Brain pericyte (primary cell): ENCODE measurements around the gene OR52I1.
A peak's percentile ranks its signal among the peaks of the same experiment; 100 is the strongest.

ENCODE experiments used
- DNase-seq: peaks from one replicate; pipeline ENCODE4 v3.0.0-alpha.2; 2012; ENCODE audit warnings: low read depth, low spot score

Gene OR52I1

GRCh38 chr11:4593739-4594138 is at the start of gene OR52I1:
TSS of gene OR52I1 (plus strand) at chr11:4594039. CDS start at chr11:4594039, 0 bp downstream.
- DNase-seq: no peak

- DNase-seq: no peak
These were observed 48.9 kb upstream of the OR52I1 start, which contains the start of gene OR52M1 for GRCh38 chr11:4544891-4545290. TSS of gene OR52M1 (plus strand) at chr11:4545191. CDS start at chr11:4545191, 0 bp downstream.

- no peak for DNase-seq
These were observed 47.0 kb upstream of the OR52I1 start for GRCh38 chr11:4546878-4547277.

GRCh38 chr11:4547416-4547815 is 46.4 kb upstream of the OR52I1 start:
- DNase-seq: no peak

GRCh38 chr11:4551346-4551979 is 42.4 kb upstream of the OR52I1 start:
- no peak for DNase-seq

GRCh38 chr11:4559527-4560440 is 34.1 kb upstream of the OR52I1 start:
- no peak for DNase-seq

GRCh38 chr11:4560467-4560866 is 33.4 kb upstream of the OR52I1 start:
- DNase-seq: no peak

GRCh38 chr11:4565371-4565770 is 28.5 kb upstream of the OR52I1 start:
- no peak for DNase-seq

- DNase-seq: no peak
These were observed 24.8 kb upstream of the OR52I1 start for GRCh38 chr11:4569075-4569474.

- no peak for DNase-seq
These were observed 17.0 kb upstream of the OR52I1 start for GRCh38 chr11:4576880-4577279.

GRCh38 chr11:4577761-4578160 is 16.1 kb upstream of the OR52I1 start:
- DNase-seq: no peak

GRCh38 chr11:4578624-4579023 is 15.2 kb upstream of the OR52I1 start:
- no peak for DNase-seq

GRCh38 chr11:4580124-4580523 is 13.7 kb upstream of the OR52I1 start:
- no peak for DNase-seq

GRCh38 chr11:4581443-4581842 is 12.4 kb upstream of the OR52I1 start, which contains the start of gene OR52I2:
TSS of gene OR52I2 (plus strand) at chr11:4581743.
- no peak for DNase-seq

- DNase-seq: no peak
These were observed 4.8 kb upstream of the OR52I1 start for GRCh38 chr11:4589017-4589416.

- no peak for DNase-seq
These were observed 11.2 kb downstream of the OR52I1 start for GRCh38 chr11:4605057-4605456.

- no peak for DNase-seq
These were observed 12.6 kb downstream of the OR52I1 start for GRCh38 chr11:4606231-4607015.

- no peak for DNase-seq
These were observed 13.3 kb downstream of the OR52I1 start for GRCh38 chr11:4607096-4607495.

- DNase-seq: peak; percentile 85
These were observed 14.2 kb downstream of the OR52I1 start, which contains the start of gene TRIM68 for GRCh38 chr11:4607781-4608666. TSS of gene TRIM68 (minus strand) at chr11:4608231. CDS start at chr11:4605504, 2,727 bp downstream.

- DNase-seq: no peak
These were observed 16.6 kb downstream of the OR52I1 start for GRCh38 chr11:4610258-4610935.
